HepG2 (cell line): ENCODE results near the gene FOXA1. TPM values are rescaled to one million over a fixed set of nuclear protein-coding genes. Genes with fewer than 3 reads are reported as not detected.

Source experiments
- CBX2 ChIP-seq, 2 experiments: fragments of 200-600 bp in 1 of 2; sonication (generic); formaldehyde crosslinking in 1 of 2; IDR thresholded peaks; 2 replicates each; pipeline versions ENCODE4 v1.7.0 to v1.8.1; 2018 to 2022; ENCODE audit warnings: low read depth in 2 of 2, low read length in 1 of 2, mild to moderate bottlenecking in 1 of 2, missing genetic modification reagents in 1 of 2
- ETV5 ChIP-seq: IDR thresholded peaks from 2 replicates; pipeline ENCODE4 v1.6.1; 2018; ENCODE audit warnings: missing biosample characterization, missing genetic modification reagents, inconsistent platforms, borderline replicate concordance
- FOSL2 ChIP-seq: sonication (generic); formaldehyde crosslinking; IDR thresholded peaks from 2 replicates; pipeline ENCODE4 v1.4.0; 2020; ENCODE audit warnings: missing genetic modification reagents
- GMEB1 ChIP-seq: sonication (generic); formaldehyde crosslinking; IDR thresholded peaks from 2 replicates; pipeline ENCODE4 v1.5.1; 2020; ENCODE audit warnings: missing genetic modification reagents, mild to moderate bottlenecking, borderline replicate concordance
- NFE2L2 ChIP-seq: fragments of 150-350 bp; IDR thresholded peaks from 2 replicates; pipeline ENCODE4 v1.6.1; 2014; ENCODE audit warnings: low read length
- ONECUT2 ChIP-seq: sonication (generic); formaldehyde crosslinking; IDR thresholded peaks from 2 replicates; pipeline ENCODE4 v1.4.0; 2020; ENCODE audit warnings: missing genetic modification reagents
- POLR2AphosphoS2 ChIP-seq: IDR thresholded peaks from 2 replicates; pipeline ENCODE4 v1.6.1; 2011; ENCODE audit warnings: low read depth, low read length, improper control_type of control experiment
- RFX1 ChIP-seq: fragments of 450-650 bp; IDR thresholded peaks from 2 replicates; pipeline ENCODE4 v1.6.1; 2017
- ZBTB1 ChIP-seq: sonication (generic); formaldehyde crosslinking; IDR thresholded peaks from 2 replicates; pipeline ENCODE4 v1.4.0; 2020; ENCODE audit warnings: missing genetic modification reagents, borderline replicate concordance
- ZBTB7B ChIP-seq: sonication (generic); formaldehyde crosslinking; IDR thresholded peaks from 2 replicates; pipeline ENCODE4 v1.4.0; 2020; ENCODE audit warnings: missing genetic modification reagents
- ZNF142 ChIP-seq: sonication (generic); formaldehyde crosslinking; IDR thresholded peaks from 2 replicates; pipeline ENCODE4 v1.4.0; 2020; ENCODE audit warnings: missing genetic modification reagents
- ZNF143 ChIP-seq: sonication (generic); formaldehyde crosslinking; IDR thresholded peaks from 2 replicates; pipeline ENCODE4 v1.4.0; 2020; ENCODE audit warnings: missing genetic modification reagents
- ZNF160 ChIP-seq: sonication (generic); formaldehyde crosslinking; IDR thresholded peaks from 2 replicates; pipeline ENCODE4 v1.8.0; 2022; ENCODE audit warnings: mild to moderate bottlenecking, inconsistent platforms, missing genetic modification reagents
- ZNF281 ChIP-seq: sonication (generic); formaldehyde crosslinking; IDR thresholded peaks from 2 replicates; pipeline ENCODE4 v1.4.0; 2020; ENCODE audit warnings: missing genetic modification reagents, borderline replicate concordance
- ZNF597 ChIP-seq: sonication (generic); formaldehyde crosslinking; IDR thresholded peaks from 2 replicates; pipeline ENCODE4 v1.5.0; 2020; ENCODE audit warnings: missing genetic modification reagents
- ZNF780A ChIP-seq: sonication (generic); formaldehyde crosslinking; IDR thresholded peaks from 2 replicates; pipeline ENCODE4 v1.8.0; 2022; ENCODE audit warnings: mild to moderate bottlenecking, missing genetic modification reagents, moderate library complexity
- ZNF781 ChIP-seq: sonication (generic); formaldehyde crosslinking; IDR thresholded peaks from 2 replicates; pipeline ENCODE4 v1.5.1; 2020; ENCODE audit warnings: borderline replicate concordance, mild to moderate bottlenecking, missing genetic modification reagents; ENCODE audit errors: not compliant biosample characterization
- polyA plus RNA-seq, 8 experiments: library from polyadenylated mRNA; depleted of rRNA in 3 of 8; stranded (reverse) in 7 of 8; unstranded in 1 of 8; fragments of >200 nt; fragmentation: Illumina TruSeq in 4 of 8; extraction: Trizol in 4 of 8; gene quantifications; 2 replicates each; pipeline versions ENCODE4 v1.2.1 to v1.2.3, GENCODE V29; 2011 to 2016; ENCODE audit warnings: low read depth in 4 of 8, missing spikeins in 1 of 8, mixed read lengths in 1 of 8; ENCODE audit not compliant: insufficient read depth in 1 of 8
- total RNA-seq, 5 experiments: library from RNA; depleted of rRNA; stranded (reverse); fragments of >200 nt; fragmentation: Illumina TruSeq; extraction: Trizol; gene quantifications; 2 replicates each; pipeline ENCODE4 v1.2.3, GENCODE V29; 2016; ENCODE audit warnings: low read depth in 1 of 5

The FOXA1 gene
- total and polyA plus RNA-seq, 2 of the 13 experiments (the other 11 are each of a cell fraction or from before 2014, with no cell fraction given), result 43.4 to 58.6 TPM

- TF ChIP-seq ZNF142 (CRISPR knock-in tag) (no peak), ZNF597 (CRISPR knock-in tag) (0 out of 2 replicates have a peak, but pooled peaks have one; percentile 20), POLR2AphosphoS2 (no peak), RFX1 (no peak), ZNF781 (peak; percentile 90), GMEB1 (CRISPR knock-in tag) (peak; percentile 75; the same call in 1 of the 2 replicates), FOSL2 (CRISPR knock-in tag) (peak; percentile 53; the same call in 1 of the 2 replicates), ZBTB7B (peak; percentile 80), CBX2 (IDR thresholded peaks at IDR 0.05; ENCODE audit: low read depth, low read length) (no peak), CBX2 (CRISPR knock-in tag; IDR thresholded peaks at IDR 0.05; ENCODE audit: low read depth) (no peak), NFE2L2 (no peak), ZNF143 (CRISPR knock-in tag) (peak; percentile 67), ZBTB1 (CRISPR knock-in tag) (no peak), ZNF160 (CRISPR knock-in tag) (no peak), ONECUT2 (CRISPR knock-in tag) (no peak), ZNF780A (CRISPR knock-in tag) (no peak), ZNF281 (peak; percentile 60; the same call in 1 of the 2 replicates), ETV5 (CRISPR knock-in tag) (peak; percentile 49)
Measured at GRCh38 chr14:37602605-37603453, 7.8 kb upstream of the FOXA1 start (continued).
